GM12878 (cell line): ENCODE measurements around the gene GSTP1. TPM values are rescaled to one million over a fixed set of nuclear protein-coding genes. Genes with fewer than 3 reads are reported as not detected.

Source experiments
- ATAC-seq: fragments of 200-7000 bp; cut with Tn5 transposase; 3 replicates; pipeline ENCODE4 v1.9.1; 2020; ENCODE audit warnings: mild to moderate bottlenecking, moderate library complexity
- BruUV-seq: library from RNA; stranded (reverse); fragments of 400-500 nt; replicated peaks from 2 replicates; lab custom pipeline; 2021; lab: Mats Ljungman, UMichigan
- CTCF ChIA-PET: fragments of 300-600 bp; sonication (Branson Sonifier 250); formaldehyde crosslinking; extraction: SDS; loops from one replicate; lab custom pipeline; 2021; ENCODE audit warnings: inconsistent platforms; lab: Yijun Ruan, JAX
- POLR2A ChIA-PET: fragments of 350-600 bp; formaldehyde crosslinking; extraction: SDS; loops from one replicate; lab custom pipeline; 2021; ENCODE audit warnings: inconsistent platforms; lab: Charles Lee
- RAD21 ChIA-PET: fragments of 300-600 bp; sonication (Branson Sonifier 250); formaldehyde crosslinking; loops from one replicate; lab custom pipeline; 2023; ENCODE audit warnings: antibody characterized with exemption; ENCODE audit not compliant: unreplicated experiment; lab: Charles Lee
- SMC1A ChIA-PET: fragments of 300-600 bp; sonication (Branson Sonifier 250); formaldehyde crosslinking; loops from one replicate; lab custom pipeline; 2023; ENCODE audit not compliant: unreplicated experiment, uncharacterized antibody; lab: Charles Lee
- DNase-seq: peaks from one replicate; pipeline ENCODE4 v3.0.0-alpha.2; 2011; ENCODE audit warnings: low read depth, low spot score
- FAIRE-seq: peaks from 3 replicates; lab custom pipeline; 2011; peaks lifted over from hg19 to GRCh38; lab: Jason Lieb, UNC
- H2AFZ ChIP-seq: 2 replicates; pipeline ENCODE4 v1.6.0; 2011; ENCODE audit warnings: low read depth, low read length, control low read depth; ENCODE audit not compliant: control insufficient read depth
- H3K27ac ChIP-seq: 2 replicates; pipeline ENCODE4 v1.5.1; 2011; ENCODE audit warnings: control low read depth; ENCODE audit not compliant: control insufficient read depth, insufficient read depth
- H3K27me3 ChIP-seq, 2 experiments: replicated peaks in 1 of 2; 2 replicates each; pipeline versions ENCODE4 v1.6.0 to v1.6.1; 2011; ENCODE audit warnings: low read length in 1 of 2; ENCODE audit not compliant: control insufficient read depth in 2 of 2, insufficient read depth in 2 of 2
- H3K36me3 ChIP-seq, 2 experiments: 2 replicates each; pipeline ENCODE4 v1.5.1; 2011; ENCODE audit warnings: low read length in 1 of 2; ENCODE audit not compliant: control insufficient read depth in 2 of 2, insufficient read depth in 2 of 2
- H3K4me1 ChIP-seq: 2 replicates; pipeline ENCODE4 v1.6.1; 2011; ENCODE audit warnings: mild to moderate bottlenecking, low read length, moderate library complexity, mixed read lengths; ENCODE audit not compliant: control insufficient read depth, insufficient read depth
- H3K4me2 ChIP-seq: 2 replicates; pipeline ENCODE4 v1.6.0; 2011; ENCODE audit warnings: control low read depth; ENCODE audit not compliant: control insufficient read depth, insufficient read depth
- H3K4me3 ChIP-seq: fragments of 200-600 bp; sonication (generic); 2 replicates; pipeline ENCODE4 v1.5.1; 2016
- H3K79me2 ChIP-seq: 2 replicates; pipeline ENCODE4 v1.6.0; 2011; ENCODE audit warnings: low read length; ENCODE audit not compliant: control insufficient read depth, insufficient read depth
- H3K9ac ChIP-seq: 2 replicates; pipeline ENCODE4 v1.8.0; 2011; ENCODE audit warnings: low read length, control low read depth, mixed read lengths; ENCODE audit not compliant: control insufficient read depth, insufficient read depth
- H3K9me3 ChIP-seq: replicated peaks from 3 replicates; pipeline ENCODE4 v1.5.1; 2011; ENCODE audit warnings: mild to moderate bottlenecking, low read length; ENCODE audit not compliant: control insufficient read depth, insufficient read depth
- H4K20me1 ChIP-seq: 2 replicates; pipeline ENCODE4 v1.6.0; 2011; ENCODE audit not compliant: control insufficient read depth, insufficient read depth
- CEBPZ ChIP-seq: fragments of 150-350 bp; IDR thresholded peaks from 2 replicates; pipeline ENCODE4 v1.6.1; 2016; ENCODE audit warnings: low read depth, low read length
- CHD2 ChIP-seq: IDR thresholded peaks from 2 replicates; pipeline ENCODE4 v1.6.1; 2011; ENCODE audit warnings: low read depth, low read length, improper control_type of control experiment, borderline replicate concordance
- CHD4 ChIP-seq: fragments of 200-600 bp; sonication (generic); IDR thresholded peaks from 2 replicates; pipeline ENCODE4 v1.6.1; 2016; ENCODE audit warnings: mild to moderate bottlenecking
- E4F1 ChIP-seq: fragments of 450-650 bp; IDR thresholded peaks from 2 replicates; pipeline ENCODE4 v1.6.1; 2018; ENCODE audit warnings: borderline replicate concordance, mild to moderate bottlenecking; ENCODE audit not compliant: partially characterized antibody
- JUNB ChIP-seq: IDR thresholded peaks from 2 replicates; pipeline ENCODE4 v1.6.1; 2016; ENCODE audit warnings: antibody characterized with exemption, mild to moderate bottlenecking
- MEF2A ChIP-seq: IDR thresholded peaks from 2 replicates; pipeline ENCODE4 v1.6.1; 2011; ENCODE audit warnings: low read depth, mild to moderate bottlenecking, low read length, moderate library complexity; ENCODE audit not compliant: insufficient read depth
- MTA2 ChIP-seq: fragments of 450-650 bp; IDR thresholded peaks from 2 replicates; pipeline ENCODE4 v1.6.1; 2016; ENCODE audit warnings: low read depth, mild to moderate bottlenecking, moderate library complexity
- PBX3 ChIP-seq: IDR thresholded peaks from 2 replicates; pipeline ENCODE4 v1.6.1; 2011; ENCODE audit warnings: mild to moderate bottlenecking, low read depth, low read length, moderate library complexity; ENCODE audit not compliant: insufficient replicate concordance
- PKNOX1 ChIP-seq: fragments of 450-650 bp; IDR thresholded peaks from 2 replicates; pipeline ENCODE4 v1.6.1; 2016; ENCODE audit warnings: mild to moderate bottlenecking
- POLR2AphosphoS2 ChIP-seq: IDR thresholded peaks from 2 replicates; pipeline ENCODE4 v1.6.1; 2011; ENCODE audit warnings: low read depth, mild to moderate bottlenecking, low read length, improper control_type of control experiment, moderate library complexity
- POU2F2 ChIP-seq: IDR thresholded peaks from 3 replicates; pipeline ENCODE4 v1.6.1; 2011; ENCODE audit warnings: low read depth, mild to moderate bottlenecking, low read length, borderline replicate concordance
- SIN3A ChIP-seq: IDR thresholded peaks from 2 replicates; pipeline ENCODE4 v1.6.1; 2012; ENCODE audit warnings: low read depth, low read length, improper control_type of control experiment
- YBX1 ChIP-seq: fragments of 450-650 bp; IDR thresholded peaks from 2 replicates; pipeline ENCODE4 v1.6.1; 2016; ENCODE audit warnings: antibody characterized with exemption
- YY1 ChIP-seq: IDR thresholded peaks from 2 replicates; pipeline ENCODE4 v1.6.1; 2011; ENCODE audit warnings: low read depth, mild to moderate bottlenecking, low read length
- WGBS: methylation state at CpG from one replicate; pipeline ENCODE4 v1.1.6; 2016; ENCODE audit warnings: low lambda C conversion rate; ENCODE audit not compliant: insufficient replicate concordance, insufficient coverage; ENCODE audit errors: missing lambda C conversion rate; 5-methylcytosine and 5-hydroxymethylcytosine counted together
- in situ Hi-C: fragments of 300-500 bp; cut with MboI; formaldehyde crosslinking; loops from 9 replicates; pipeline ENCODE4 v1.14.3; 2018; ENCODE audit warnings: mixed read lengths
- intact Hi-C: fragments of 100-400 bp; cut with micrococcal nuclease; formaldehyde crosslinking; loops from one replicate; pipeline ENCODE4 v1.14.2; 2022; ENCODE audit not compliant: unreplicated experiment
- polyA plus RNA-seq, 11 experiments: library from polyadenylated mRNA; depleted of rRNA in 4 of 11; unstranded in 6 of 11; stranded (reverse) in 5 of 11; fragments of >200 nt; fragmentation: Nextera tagmentation in 4 of 11; fragmentation: Illumina TruSeq in 1 of 11; extraction: Ambion mirVana in 4 of 11; extraction: Trizol in 1 of 11; gene quantifications; 1 replicate in 1 of 11; 2 replicates in 10 of 11; pipeline versions ENCODE4 v1.2.1 to v1.2.3, GENCODE V29; 2011 to 2016; ENCODE audit warnings: inconsistent platforms in 2 of 11, missing spikeins in 2 of 11, low read depth in 1 of 11
- total RNA-seq, 4 experiments: library from RNA; depleted of rRNA in 3 of 4; stranded (reverse); fragments of >200 nt in 3 of 4; fragmentation: Illumina TruSeq in 1 of 4; extraction: Trizol in 1 of 4; gene quantifications; 2 replicates each; pipeline versions ENCODE4 v1.2.1 to v1.2.3, GENCODE V29; 2013 to 2021

The GSTP1 gene
- total and polyA plus RNA-seq, 10 of the 15 experiments (the other 5 are each of a cell fraction or from before 2014, with no cell fraction given): 469 to 1,788 (median 955) TPM

GRCh38 chr11:67593565-67593905 lies 9.9 kb downstream of the GSTP1 start (continued):
- TF ChIP-seq MEF2A (no peak), YY1 (no peak), CEBPZ (no peak), YBX1 (no peak), SIN3A (no peak)

GRCh38 chr11:67594480-67594879 lies 10.9 kb downstream of the GSTP1 start:
- BruUV-seq: no TSS peak
- ChIA-PET CTCF (interaction anchor here (0.8 kb wide), 1 partner anchor 21 kb away, joined by 3 read pairs; no protein-coding TSS in a partner anchor), RAD21 (interaction anchor here (0.9 kb wide), 1 partner anchor 11 kb away, joined by 3 read pairs; the partner anchor contains the start of gene GSTP1), POLR2A (interaction anchor here (0.7 kb wide), 1 partner anchor 13 kb away, joined by 3 read pairs; no protein-coding TSS in a partner anchor), SMC1A (interaction anchor here (0.7 kb wide), 1 partner anchor 21 kb away, joined by 3 read pairs; no protein-coding TSS in a partner anchor)
- intact Hi-C loops: no loop called here
- H3K27ac ChIP-seq: no peak overlapping the region
- DNase-seq: no peak
- peaks cover 1% of the 10 kb centered on the region; the same call in 1 of the 3 replicates for H3K9me3 ChIP-seq
- no peaks in the 10 kb centered on the region for H4K20me1 ChIP-seq
- ATAC-seq: no peak
- no peak overlapping the region for H3K4me3 ChIP-seq
- no peak overlapping the region for H3K4me2 ChIP-seq
- H3K4me1 ChIP-seq: no peaks in the 10 kb centered on the region
- in situ Hi-C loops: no loop called here
- H2AFZ ChIP-seq: no peak overlapping the region
- H3K36me3 ChIP-seq: no peaks in the 10 kb centered on the region
- H3K27me3 ChIP-seq: no peaks in the 10 kb centered on the region
- 55% methylated on average over 3 of the region's 3 CpGs for WGBS
- FAIRE-seq: no peak
- H3K9ac ChIP-seq: no peak overlapping the region
- no peaks in the 10 kb centered on the region for H3K79me2 ChIP-seq
- TF ChIP-seq JUNB (no peak), MTA2 (no peak), PKNOX1 (no peak), POLR2AphosphoS2 (no peak), CHD2 (no peak), CHD4 (no peak), POU2F2 (no peak), E4F1 (no peak), PBX3 (no peak)
